Activated naive CD8-positive, alpha-beta T cell treated with anti-CD3 and anti-CD28 coated beads, Interleukin-2, amount 50 U/mL, for 16 hours (primary cell): Measurements from ENCODE around the gene SNX19.
A peak's percentile ranks its signal among the peaks of the same experiment; 100 is the strongest.
"Not testable (repeated sequence)": the region's sequence is repeated elsewhere in the genome, so short reads cannot be mapped to it uniquely, and the experiment has no call there.

Experiments used
- DNase-seq: peaks from one replicate; pipeline ENCODE4 v3.0.0-alpha.2; 2020; ENCODE audit warnings: low read depth, low spot score

Gene SNX19

DNA sequence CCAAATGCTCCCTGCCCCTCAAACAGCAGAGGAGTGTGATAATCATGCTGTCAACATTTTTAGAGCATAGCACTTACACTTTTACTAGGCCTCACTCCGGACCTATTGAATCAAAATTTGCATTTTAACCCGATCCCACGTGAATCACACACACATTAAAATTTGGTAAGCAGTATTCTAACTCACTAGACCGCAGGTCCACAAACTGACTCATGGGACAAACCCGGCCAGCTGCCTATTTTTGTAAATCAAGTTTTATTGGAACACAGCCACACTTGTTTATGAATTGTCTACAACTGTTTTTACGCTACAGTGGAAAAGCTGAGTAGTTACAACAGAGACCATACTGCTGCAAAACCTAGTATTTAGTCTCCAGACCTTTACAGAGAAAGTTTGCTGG lies 43.3 kb downstream of the SNX19 start:
- DNase-seq, result no peak

DNA sequence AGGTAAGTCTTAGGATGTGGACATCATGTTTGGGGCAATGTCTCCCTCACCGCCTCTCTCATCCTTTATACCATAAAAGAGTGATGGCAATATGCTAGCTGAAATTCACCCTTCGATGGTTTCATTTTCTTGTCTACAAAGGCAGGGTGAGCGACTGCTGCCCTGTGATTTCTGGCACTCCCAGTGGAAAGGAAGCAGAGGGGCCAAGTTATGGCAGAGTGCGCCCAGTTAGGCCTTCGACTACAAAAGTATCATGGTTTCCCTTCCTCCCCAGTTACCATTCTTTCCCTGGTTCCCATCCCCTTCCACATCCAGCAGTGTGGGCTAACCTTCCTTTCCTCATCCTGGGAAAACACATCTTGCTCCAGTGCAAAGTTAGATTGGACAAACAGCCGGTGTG lies 43.8 kb downstream of the SNX19 start:
- no peak for DNase-seq

DNA sequence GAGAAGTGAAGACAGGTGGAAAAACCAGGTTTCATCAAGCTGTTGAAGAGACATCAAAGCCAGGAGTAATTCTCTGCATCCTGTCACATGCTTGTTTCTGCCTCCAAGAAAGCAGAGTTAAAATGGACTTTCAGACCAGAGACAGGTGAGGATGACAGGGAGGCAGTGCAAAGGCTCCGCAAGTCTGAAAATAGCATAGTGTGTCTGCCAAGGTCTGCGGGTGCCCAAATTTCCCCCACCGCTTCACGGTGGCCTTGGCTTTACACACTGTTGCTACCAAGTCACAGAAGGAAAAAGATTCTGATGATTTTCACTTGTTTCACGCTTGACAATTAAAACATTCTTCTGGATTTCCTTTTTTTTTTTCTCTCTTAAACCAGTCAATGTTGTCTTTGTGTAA lies 44.2 kb downstream of the SNX19 start:
- DNase-seq, result no peak

DNA sequence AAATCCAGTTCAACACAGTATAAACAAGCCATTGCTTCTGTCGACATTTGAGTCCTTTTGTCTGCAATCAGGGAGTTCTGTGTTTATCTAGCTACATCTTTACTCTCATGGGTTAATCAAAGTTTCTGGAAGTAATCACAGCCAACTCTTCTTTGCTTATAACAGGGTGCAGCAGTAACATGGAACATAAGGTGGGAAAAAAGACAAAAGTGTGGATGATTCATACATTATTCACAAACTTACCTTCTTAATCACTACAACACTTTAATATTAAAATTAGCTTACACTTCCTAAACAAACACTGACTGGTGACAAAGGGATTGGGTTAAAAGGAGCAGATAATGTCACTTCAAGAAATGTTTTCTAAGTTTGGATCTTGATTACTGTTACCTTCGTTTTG lies 44.7 kb downstream of the SNX19 start:
- no peak for DNase-seq

DNA sequence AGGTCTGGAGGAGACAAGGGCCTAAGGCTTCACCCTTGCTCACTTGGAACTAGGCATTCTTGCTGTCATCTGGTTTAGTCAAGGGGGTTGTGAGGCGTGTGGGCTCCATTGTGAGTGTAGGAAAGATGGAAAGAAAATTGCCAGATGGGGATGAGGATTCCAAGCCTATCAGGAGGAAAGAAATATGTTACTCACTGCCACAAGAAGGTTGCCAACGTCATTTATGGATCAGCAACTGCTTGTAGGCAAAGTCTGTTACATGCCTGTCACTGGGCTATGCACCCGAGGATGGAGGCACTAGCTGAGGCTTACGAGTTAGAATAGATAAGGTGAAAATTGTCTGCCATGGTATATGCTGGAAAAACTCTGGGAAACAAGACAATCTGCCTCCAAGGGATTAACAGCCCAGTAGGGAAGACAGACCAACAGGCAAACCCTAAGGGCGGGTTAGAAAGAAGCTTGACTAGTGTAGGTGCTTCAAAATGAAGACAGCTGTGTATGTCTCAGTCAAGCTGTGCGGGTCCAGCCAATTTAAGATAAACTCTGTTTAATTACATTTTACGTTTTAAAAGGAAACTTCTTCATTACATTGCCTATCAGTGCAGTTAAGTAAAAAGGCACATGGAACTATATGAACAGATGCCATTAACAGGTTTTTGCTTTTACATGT lies 47.4 kb downstream of the SNX19 start:
- DNase-seq, result no peak

DNA sequence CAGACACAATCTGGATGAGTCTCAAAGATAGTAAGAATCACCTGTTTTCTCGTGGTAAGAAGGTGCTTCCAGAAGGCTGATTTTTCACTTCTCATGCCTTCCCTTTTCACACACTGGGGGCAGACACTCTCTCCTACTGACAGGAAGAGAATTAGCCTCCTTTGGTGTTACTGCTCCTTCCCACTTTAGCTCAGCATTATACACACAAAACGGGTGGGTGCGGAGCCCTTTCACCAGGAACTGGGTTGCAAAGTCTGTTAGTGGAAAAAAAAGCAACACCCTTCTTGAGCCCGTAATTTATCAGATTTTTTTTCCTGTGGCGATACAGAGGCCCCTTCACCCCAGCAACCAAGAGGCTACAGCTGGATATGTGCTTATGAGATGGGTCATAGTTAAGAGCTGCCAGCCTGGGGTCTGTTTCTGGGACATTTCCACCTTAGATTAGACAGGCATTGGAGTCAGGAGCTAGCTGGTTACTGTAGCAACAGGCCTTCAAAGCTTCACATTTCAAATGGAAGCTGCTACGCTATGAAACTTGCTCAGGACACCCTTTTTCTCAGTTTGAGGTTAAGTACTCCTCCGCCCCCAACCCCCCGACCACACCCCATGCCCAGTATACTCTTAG lies 48.1 kb downstream of the SNX19 start:
- DNase-seq, result no peak

DNA sequence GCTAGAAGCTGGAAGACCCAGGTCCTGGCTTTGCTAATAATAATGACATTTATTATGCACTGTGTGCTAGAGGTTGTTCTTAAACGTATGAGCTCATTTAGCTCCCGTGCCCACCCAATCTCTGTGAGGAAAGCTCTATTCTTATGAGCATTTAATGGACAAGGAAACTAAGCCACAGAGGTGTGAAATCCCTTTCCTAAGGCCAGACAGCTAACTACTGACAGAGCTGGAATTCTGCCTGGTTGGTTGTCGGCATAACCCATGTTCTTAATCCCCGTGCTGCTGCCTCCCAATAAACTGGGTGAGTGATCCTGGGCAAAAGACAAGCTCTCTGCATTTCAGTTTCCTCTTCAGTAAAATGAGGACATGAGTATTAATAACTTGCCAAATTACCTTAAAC lies 49.4 kb downstream of the SNX19 start:
- no peak for DNase-seq

DNA sequence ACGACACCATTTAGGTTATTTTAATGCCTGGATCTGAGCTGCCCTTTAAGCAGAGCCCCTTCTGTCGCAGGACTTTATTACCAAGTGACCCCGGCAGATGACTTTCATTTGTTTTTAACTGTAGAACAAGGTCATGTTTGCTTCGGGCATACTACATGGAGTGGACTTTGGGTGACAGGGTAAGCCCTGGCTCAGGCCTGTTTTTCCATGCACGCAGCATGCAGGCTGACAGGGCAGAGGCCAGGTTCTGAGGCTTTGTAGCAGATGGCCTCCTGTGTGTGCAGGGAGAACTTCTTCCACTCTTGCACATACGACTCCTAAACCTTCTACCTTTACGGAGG lies 50.5 kb downstream of the SNX19 start:
- no peak for DNase-seq

DNA sequence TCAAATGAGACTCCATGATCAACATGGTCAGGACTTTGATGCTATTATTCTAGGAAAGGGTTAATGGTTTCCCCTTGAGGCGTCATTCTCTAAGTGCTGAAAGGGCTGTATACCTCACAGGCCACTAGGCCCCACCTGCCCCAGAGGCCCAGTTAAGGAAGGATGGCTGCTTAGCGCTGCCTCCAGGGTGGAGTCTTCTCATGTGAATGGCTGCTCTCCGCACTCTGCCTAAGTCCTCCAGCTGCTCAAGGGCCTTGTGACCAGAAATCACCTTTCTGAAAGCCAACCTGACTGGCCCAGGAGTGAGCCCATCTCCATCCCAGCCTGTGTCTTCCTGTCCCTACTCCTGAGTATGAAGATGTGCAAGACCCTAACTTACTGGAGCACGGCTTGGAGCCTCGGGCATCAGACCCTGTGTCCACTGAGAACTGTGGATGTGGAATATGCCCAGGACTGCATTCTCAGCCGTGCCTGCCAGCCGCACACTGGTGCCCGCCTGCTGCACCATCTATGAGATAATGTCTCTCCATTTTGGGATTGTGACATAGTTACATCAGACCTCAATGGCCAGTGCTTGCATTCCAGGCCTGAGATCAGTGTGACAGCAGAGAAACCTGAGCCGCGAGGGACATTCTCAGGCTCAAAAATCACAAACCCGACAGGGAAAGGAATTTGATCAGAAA lies 51.0 kb downstream of the SNX19 start:
- DNase-seq, result no peak

DNA sequence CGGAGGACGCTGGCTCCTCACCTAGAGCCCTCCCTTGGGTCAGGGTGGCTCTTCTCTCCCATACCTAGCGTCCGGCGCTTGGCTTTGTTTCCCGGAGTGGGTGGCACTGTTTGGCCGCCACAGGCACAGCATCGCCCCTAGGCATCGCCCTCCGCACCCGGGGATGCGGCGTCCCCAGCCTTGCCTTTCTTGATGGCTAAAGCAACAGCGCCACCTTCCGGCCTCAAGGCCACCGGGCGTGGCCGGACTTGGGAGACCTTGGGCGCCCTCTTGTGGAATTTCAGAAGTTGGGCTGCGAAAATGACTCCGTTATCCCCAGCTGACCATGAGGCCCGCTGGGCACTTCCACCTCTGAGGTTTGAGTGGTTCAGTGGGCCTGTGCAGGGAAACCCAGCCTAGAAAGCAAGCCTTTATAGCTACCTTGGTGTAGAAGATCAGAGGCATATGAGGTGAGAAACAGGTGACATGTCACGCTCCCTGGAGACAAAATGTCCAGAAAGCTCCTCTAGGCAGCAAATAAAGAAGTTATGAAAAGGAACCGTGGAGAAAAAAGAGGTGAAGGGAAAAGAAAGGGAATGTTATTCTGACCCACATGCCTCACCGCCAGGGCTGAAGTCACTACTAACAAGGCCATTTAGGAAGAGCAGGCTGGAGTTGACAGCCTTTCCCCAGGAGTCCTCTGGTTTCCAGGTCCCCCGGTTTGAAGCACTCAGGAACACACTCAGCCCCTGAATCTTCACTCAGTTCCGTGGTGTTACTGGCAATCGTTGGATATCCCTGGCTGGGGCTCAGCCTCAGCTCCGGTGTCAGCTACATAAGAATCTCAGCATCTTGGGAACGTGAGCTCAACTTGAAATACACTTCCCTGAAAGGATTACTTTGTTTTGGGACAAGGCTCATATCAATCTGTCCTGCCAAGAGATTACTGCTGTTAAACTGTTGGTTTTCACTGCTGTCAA lies 54.1 kb downstream of the SNX19 start:
- DNase-seq, result peak; percentile 71

DNA sequence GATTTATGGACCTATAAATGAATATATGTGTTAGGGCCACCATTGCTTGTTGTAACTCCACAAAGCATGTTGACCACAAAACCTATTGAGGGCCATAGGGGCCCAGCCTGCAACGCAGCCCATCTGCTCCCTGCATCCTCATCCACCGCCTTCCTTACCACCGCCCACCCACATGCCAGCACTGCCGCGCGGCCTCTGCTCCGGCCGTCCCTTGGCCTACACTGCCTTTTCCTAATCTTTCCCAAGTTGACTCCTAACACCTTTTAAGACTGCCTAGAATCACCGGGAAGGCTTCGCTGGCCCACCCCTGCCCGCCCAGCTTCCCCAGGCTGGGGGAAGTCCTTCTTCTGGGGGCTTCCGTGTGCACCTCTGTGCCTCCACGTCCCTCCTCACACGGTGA lies 55.0 kb downstream of the SNX19 start:
- DNase-seq, result no peak

DNA sequence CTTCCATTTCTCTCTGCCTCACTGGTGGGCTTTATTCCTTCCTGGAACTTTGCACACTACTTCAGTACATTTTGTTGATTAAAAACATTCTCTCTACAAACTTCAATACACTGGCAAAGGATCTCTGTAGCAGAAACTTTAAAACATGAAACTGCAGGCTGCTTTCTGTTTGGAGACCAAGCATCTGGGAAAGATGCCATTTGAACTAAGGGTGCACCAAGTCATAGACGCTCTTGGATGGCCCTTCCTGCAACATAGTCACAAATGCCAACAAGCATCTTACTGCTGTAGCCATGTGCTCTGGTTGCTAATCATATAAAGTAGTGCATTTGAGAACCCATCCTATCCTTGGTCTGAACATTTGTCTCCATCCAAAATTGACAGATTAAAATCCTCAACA lies 56.4 kb downstream of the SNX19 start:
- no peak for DNase-seq

DNA sequence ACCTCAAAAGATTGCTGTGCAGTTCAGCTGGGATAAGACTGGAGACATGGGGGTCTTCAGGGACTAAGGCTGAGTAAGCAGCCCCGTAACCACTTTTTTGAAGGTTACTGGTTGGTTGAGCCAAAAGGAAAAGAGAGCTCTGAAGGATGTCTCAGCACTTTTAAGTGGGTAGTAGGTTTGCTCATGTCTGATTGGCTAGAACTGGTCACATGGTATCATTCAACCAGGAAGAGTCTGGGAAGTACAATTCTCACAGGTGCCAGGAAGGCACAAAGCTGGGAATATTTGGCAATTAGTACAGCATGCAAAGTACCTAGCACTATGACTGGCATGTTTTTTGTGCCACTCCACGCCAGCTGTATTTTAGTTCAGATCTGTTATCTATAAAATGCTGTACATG lies 58.1 kb downstream of the SNX19 start:
- no peak for DNase-seq

DNA sequence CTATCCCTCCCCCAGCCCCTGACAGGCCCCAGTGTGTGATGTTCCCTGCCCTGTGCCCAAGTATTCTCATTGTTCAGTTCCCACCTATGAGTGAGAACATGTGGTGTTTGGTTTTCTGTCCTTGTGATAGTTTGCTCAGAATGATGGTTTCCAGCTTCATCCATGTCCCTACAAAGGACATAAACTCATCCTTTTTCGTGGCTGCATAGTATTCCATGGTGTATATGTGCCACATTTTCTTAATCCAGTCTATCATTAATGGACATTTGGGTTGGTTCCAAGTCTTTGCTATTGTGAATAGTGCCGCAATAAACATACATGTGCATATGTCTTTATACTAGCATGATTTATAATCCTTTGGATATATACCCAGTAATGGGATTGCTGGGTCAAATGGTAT lies 60.6 kb downstream of the SNX19 start:
- not testable (repeated sequence) for DNase-seq

DNA sequence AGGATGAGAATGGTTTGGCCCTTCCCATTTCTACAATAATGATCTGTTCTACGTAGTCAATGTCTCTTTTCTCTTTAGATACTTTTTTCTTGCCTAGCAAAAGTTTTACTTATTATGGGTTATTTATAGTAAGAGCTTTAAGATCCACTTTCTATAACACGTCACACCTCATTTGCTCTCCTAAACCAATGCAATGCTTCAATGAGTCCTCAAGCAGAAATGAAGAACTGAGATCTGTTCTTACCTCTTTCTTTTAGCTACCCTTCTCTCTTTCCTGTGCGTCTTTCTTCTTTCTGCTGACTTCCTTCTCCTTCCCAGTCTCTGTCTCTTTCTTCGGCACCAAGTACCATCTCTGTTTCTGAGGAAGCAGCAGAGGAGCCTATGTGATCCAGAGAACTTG lies 61.8 kb downstream of the SNX19 start:
- no peak for DNase-seq

DNA sequence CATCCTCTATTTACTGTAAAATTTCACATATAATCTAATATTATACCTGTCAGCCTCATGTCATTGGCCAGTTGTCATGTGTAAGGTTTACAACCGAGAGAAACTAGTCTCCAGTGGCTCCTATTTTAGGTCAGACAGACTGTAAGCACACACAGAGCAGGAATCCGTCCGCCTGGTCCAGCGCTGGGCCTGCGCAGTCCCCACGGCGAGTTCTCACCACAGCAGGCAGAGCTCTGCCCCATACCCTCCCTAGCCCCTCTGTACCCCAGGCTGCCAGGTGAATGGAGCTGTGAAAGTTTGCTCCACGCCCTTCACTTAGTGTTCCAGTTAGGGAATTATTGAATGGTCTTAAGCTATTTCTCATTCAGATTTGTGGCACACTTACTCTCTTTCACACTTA lies 63.7 kb downstream of the SNX19 start:
- no peak for DNase-seq

DNA sequence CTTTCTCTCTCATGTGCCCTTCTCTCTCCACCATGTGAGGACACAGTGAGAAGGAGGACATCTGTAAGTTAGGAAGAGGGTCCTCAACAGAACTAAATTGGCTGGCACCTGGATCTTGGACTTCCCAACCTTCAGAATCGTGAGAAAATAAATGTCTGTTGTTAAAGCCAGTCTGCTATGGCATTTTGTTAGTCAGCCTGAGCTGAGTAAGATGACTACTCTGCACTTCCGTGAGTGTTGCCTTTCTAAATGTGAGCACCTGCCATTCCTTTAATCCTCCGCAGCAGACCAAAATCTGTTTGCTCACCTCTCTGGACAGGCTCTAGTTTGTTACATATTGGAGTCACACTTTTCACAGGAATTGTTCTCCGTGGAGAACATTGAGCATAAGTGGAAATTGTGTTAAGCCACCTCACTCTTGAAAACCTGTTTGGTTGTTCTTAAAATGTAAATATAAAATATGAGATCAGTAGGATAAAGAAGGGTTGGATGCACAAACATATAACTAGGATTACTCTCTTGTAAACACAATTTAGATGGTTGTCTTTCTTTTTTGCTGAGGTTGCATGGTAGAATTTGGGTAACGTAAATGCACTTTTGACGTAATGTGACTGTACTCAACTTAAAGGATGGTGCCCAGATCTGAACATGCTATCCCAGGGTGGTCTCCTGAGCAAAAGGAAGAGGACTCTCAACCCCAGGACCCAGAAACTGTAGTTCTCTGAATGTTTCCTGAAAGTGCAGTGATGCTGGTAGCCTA lies 65.9 kb downstream of the SNX19 start:
- DNase-seq, result no peak

DNA sequence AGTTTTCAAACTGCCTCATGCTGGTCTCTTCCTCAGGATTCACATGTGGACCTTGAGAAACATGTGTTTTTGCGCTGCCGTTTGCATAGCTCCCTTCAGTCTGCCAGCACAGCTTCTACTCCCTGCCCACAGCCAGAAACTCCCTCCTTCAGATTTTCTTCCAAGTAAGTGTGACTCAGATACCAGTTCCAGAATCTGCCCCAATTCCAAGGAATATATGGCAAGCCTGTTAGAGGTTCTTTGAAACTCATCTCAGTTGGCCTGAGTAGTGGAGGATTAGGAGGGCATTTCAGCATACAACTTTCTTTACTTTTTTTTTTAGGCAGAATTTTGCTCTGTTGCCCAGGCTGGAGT lies 67.1 kb downstream of the SNX19 start:
- DNase-seq, result no peak

DNA sequence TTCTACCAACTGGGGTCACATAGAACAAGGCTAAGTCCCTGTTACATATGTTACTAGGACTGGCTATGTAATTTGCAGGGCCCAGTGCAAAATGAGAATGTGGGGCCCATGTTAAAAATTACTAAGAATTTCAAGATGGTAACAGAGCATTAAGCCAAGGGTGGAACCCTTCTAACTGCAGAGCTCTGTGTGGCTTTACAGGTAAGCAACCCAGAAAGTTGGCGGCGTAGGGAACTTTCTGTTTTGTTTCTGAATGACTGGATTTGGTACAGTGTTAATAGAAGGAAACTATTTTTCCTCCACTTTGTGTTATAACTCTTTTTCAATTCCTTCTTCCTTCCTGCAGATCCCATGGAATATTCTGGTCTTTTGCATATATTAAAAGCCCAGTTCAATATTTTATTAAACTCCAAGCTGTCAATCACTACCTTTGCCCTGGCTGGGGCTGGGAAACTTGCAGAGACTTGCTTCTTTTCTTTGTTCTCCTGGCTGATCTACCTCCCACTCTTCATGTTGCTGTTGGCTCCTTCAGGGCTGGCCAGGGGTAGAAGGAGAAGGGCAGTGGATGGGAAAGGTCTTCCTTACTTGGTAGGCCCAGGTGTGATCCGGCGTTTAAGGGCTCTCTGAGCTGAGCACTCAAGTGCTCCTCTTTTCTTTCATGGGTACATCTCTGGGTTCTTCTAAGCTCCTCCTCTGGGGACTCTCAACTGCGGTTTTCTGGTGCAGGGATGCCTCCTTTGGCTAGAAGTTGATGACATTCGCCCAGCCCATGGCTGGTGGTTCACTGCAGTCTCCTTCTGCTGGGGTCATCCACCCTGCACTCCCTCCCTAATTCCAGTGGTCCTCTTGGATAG lies 67.7 kb downstream of the SNX19 start:
- no peak for DNase-seq

DNA sequence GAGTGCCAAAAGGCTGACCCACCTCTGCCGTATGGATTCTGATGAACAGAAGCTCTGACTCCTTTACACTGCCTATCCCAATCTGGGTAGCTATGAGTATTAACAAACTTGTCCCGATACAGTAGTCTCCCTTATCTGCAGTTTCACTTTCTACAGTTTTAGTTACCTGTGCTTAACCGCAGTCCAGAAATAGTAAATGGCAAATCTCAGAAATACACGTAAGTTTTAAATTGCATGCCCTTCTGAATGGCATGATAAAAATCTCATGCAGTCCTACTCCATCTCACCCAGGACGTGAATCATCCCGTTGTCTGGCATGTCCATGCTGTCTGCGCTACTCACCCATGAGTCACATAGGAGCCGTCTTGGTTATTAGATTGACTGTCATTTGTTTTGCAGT lies 68.8 kb downstream of the SNX19 start:
- no peak for DNase-seq

DNA sequence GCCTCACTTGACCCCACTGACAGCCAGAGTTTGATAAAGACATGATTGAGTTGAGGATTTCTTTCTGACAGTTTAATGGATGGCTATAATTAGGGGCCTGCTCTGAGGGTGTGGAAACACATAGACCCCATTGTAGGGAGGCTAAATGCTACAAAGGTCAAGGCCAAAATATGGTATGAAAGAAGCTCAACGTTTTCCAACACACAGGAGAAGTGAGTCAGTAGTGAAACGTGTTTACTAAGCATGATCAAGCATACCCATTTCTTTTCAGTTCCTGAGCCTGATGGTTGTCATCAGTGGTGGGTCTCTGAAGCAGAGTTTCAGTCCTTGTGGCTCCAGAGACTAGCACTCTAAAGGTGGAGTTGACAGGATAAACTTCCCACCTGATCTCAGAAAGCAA lies 69.7 kb downstream of the SNX19 start:
- DNase-seq, result no peak
